VCaP (cell line): Measurements from ENCODE around the gene MYO7B.

Source experiments
- H3K27ac ChIP-seq: fragments of 450-650 bp; 2 replicates; pipeline ENCODE4 v1.5.1; 2017
- TF ChIP-seq, protein P1 (sequence below): fragments of 450-650 bp; conservative IDR thresholded peaks from 2 replicates; pipeline ENCODE4 v1.5.1; 2017; ENCODE audit warnings: mild to moderate bottlenecking, moderate library complexity

MYO7B gene

DNA sequence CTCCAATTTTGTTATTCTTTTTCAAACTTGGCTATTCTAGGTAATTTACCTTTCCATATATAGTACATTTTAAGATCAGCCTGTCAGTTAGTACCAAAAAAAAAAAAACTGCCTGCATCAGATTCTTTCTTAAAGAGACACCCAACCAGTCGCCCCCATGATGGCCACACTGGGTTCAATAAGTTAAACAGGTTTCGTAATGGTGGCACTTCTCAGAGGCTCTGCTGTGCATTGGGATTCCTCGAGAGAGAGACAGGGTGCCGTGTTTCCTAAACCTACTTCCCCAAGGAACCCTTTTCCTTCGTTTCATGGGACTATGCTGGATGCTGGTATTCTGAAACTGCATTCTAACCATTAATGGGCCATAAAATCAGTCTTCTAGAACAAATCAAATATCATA lies 37.4 kb downstream of the MYO7B start:
- TF ChIP-seq, protein P1, sequence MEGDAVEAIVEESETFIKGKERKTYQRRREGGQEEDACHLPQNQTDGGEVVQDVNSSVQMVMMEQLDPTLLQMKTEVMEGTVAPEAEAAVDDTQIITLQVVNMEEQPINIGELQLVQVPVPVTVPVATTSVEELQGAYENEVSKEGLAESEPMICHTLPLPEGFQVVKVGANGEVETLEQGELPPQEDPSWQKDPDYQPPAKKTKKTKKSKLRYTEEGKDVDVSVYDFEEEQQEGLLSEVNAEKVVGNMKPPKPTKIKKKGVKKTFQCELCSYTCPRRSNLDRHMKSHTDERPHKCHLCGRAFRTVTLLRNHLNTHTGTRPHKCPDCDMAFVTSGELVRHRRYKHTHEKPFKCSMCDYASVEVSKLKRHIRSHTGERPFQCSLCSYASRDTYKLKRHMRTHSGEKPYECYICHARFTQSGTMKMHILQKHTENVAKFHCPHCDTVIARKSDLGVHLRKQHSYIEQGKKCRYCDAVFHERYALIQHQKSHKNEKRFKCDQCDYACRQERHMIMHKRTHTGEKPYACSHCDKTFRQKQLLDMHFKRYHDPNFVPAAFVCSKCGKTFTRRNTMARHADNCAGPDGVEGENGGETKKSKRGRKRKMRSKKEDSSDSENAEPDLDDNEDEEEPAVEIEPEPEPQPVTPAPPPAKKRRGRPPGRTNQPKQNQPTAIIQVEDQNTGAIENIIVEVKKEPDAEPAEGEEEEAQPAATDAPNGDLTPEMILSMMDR, result no peak
- H3K27ac ChIP-seq, result peak overlapping the region; percentile 94

- TF ChIP-seq, protein P1, result no peak
- peak overlapping the region; percentile 94 for H3K27ac ChIP-seq
These were observed 37.8 kb downstream of the MYO7B start for GRCh38 chr2:127573298-127573697.

DNA sequence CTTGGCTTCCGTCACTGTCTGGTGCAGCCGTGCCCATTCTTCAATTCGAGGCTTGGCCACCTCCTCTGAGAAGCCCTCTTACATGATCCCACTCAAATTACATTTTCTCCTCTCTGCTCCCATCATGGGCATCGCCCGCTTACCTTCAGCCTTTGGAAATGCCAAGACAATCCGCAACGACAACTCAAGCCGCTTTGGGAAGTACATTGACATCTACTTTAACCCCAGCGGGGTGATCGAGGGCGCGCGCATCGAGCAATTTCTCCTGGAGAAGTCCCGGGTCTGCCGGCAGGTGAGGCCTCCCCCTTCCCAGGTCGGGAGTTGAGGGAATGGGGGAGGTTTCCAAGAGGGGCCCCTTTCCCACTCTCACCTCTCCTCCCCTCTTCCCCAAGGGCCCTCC lies 38.3 kb downstream of the MYO7B start:
- H3K27ac ChIP-seq, result peak overlapping the region; percentile 94
- TF ChIP-seq, protein P1, result no peak

GRCh38 chr2:127574656-127575055 lies 39.2 kb downstream of the MYO7B start:
- H3K27ac ChIP-seq, result peak overlapping the region; percentile 94
- TF ChIP-seq, protein P1, result no peak

- TF ChIP-seq, protein P1, result no peak
- H3K27ac ChIP-seq, result peak overlapping the region; percentile 94; the same call in 1 of the 2 replicates
These were observed 39.8 kb downstream of the MYO7B start for GRCh38 chr2:127575185-127575765.

- TF ChIP-seq, protein P1, result no peak
- peak overlapping the region; percentile 94 for H3K27ac ChIP-seq
These were observed 40.5 kb downstream of the MYO7B start for GRCh38 chr2:127575941-127576432.

GRCh38 chr2:127576433-127577207 lies 41.1 kb downstream of the MYO7B start:
- peak overlapping the region; percentile 94 for H3K27ac ChIP-seq
- TF ChIP-seq, protein P1, result no peak
